Progenitor cell of endocrine pancreas (in vitro differentiated cells): ENCODE data around the gene GPR150. TPM values are rescaled to one million over a fixed set of nuclear protein-coding genes. Genes with fewer than 3 reads are reported as not detected.
A peak's percentile ranks its signal among the peaks of the same experiment; 100 is the strongest.

Experiments
- DNase-seq: peaks from one replicate; pipeline ENCODE4 v3.0.0; 2021; ENCODE audit warnings: low spot score; ENCODE audit not compliant: unreplicated experiment
- H3K27ac Mint-ChIP-seq: 2 replicates; pipeline ENCODE4 v1.8.0; 2021; ENCODE audit warnings: mild to moderate bottlenecking, moderate library complexity, mixed read lengths
- H3K27me3 Mint-ChIP-seq: 2 replicates; pipeline ENCODE4 v1.8.0; 2021; ENCODE audit warnings: mixed read lengths
- H3K36me3 Mint-ChIP-seq: 2 replicates; pipeline ENCODE4 v1.8.0; 2022; ENCODE audit warnings: mixed read lengths; ENCODE audit not compliant: insufficient read depth
- H3K4me1 Mint-ChIP-seq: 2 replicates; pipeline ENCODE4 v1.8.0; 2021; ENCODE audit warnings: low read depth, mixed read lengths
- H3K4me3 Mint-ChIP-seq: 2 replicates; pipeline ENCODE4 v1.8.0; 2021; ENCODE audit warnings: low read depth, mild to moderate bottlenecking, moderate library complexity, mixed read lengths
- H3K9me3 Mint-ChIP-seq: 2 replicates; pipeline ENCODE4 v1.8.0; 2021; ENCODE audit warnings: low read depth, mixed read lengths
- total RNA-seq: library from RNA; stranded (reverse); gene quantifications from 2 replicates; pipeline ENCODE4 v1.2.1, GENCODE V29; 2021
- TF ChIP-seq, protein P1 (sequence below): fragments of 200-600 bp; sonication (generic); IDR thresholded peaks from one replicate; pipeline ENCODE4 v1.5.0; 2021; ENCODE audit warnings: antibody characterized with exemption, mild to moderate bottlenecking; ENCODE audit not compliant: unreplicated experiment

The GPR150 gene
- total RNA-seq, 1 donor from 2014 or later: not detected

DNA sequence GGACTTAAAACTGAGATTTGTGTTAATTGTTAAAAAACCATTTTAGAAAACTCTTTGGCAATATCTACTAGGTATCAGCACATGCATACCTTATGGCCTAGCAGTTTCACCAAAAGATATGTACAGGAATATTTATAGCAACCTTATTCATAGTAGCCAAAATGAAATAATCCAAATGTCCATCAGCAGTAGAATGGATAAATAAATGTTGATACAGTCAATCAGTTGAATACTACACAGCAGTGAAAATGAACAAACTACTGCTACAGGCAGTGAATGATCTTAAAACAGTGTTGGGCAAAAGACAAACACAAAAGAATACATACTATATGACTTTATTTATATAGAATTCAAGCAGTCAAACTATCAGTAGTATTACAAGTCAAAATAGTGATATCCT is 43.1 kb downstream of the GPR150 start:
- TF ChIP-seq, protein P1, sequence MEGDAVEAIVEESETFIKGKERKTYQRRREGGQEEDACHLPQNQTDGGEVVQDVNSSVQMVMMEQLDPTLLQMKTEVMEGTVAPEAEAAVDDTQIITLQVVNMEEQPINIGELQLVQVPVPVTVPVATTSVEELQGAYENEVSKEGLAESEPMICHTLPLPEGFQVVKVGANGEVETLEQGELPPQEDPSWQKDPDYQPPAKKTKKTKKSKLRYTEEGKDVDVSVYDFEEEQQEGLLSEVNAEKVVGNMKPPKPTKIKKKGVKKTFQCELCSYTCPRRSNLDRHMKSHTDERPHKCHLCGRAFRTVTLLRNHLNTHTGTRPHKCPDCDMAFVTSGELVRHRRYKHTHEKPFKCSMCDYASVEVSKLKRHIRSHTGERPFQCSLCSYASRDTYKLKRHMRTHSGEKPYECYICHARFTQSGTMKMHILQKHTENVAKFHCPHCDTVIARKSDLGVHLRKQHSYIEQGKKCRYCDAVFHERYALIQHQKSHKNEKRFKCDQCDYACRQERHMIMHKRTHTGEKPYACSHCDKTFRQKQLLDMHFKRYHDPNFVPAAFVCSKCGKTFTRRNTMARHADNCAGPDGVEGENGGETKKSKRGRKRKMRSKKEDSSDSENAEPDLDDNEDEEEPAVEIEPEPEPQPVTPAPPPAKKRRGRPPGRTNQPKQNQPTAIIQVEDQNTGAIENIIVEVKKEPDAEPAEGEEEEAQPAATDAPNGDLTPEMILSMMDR: no peak

DNA sequence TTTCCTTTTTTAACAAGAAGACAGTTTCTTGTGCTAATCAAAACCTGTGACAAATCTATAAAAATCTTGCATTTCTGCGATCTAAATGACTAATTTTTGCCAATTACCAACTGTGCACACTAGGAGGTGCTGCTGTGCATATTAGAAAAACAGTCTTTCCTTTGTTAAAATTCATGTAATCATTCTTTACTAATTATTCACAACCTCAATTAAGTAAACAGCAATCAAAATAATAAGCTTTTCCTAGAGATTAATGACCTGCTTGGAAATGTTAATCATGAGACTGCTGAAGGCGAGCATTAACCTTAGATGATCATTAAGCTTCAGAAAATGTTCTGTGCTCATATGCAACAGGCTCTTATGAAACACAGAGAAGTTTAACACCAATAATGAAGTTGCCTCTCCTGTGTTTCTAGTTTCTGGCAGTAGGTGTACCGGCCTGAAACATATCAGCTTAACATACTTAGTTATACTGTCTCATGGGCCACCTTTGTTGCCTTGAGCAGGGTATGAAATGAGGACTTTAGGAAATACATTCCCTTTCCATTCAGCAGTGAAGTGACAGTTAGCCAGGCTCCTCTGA is 44.4 kb downstream of the GPR150 start:
- no peaks in the 10 kb centered on the region for H3K36me3 Mint-ChIP-seq
- TF ChIP-seq, protein P1: peak; percentile 92
- no peaks in the 10 kb centered on the region for H3K9me3 Mint-ChIP-seq
- H3K4me1 Mint-ChIP-seq: peaks cover 5% of the 10 kb centered on the region
- H3K4me3 Mint-ChIP-seq: no peak overlapping the region
- no peaks in the 10 kb centered on the region for H3K27me3 Mint-ChIP-seq
- no peak overlapping the region for H3K27ac Mint-ChIP-seq
- DNase-seq: no peak

More for the DNA sequence above, 43.1 kb downstream of the GPR150 start:
- peaks cover 5% of the 10 kb centered on the region for H3K4me1 Mint-ChIP-seq
- H3K4me3 Mint-ChIP-seq: no peak overlapping the region
- no peak overlapping the region for H3K27ac Mint-ChIP-seq
- no peak for DNase-seq
- H3K36me3 Mint-ChIP-seq: no peaks in the 10 kb centered on the region
- no peaks in the 10 kb centered on the region for H3K27me3 Mint-ChIP-seq
- no peaks in the 10 kb centered on the region for H3K9me3 Mint-ChIP-seq

DNA sequence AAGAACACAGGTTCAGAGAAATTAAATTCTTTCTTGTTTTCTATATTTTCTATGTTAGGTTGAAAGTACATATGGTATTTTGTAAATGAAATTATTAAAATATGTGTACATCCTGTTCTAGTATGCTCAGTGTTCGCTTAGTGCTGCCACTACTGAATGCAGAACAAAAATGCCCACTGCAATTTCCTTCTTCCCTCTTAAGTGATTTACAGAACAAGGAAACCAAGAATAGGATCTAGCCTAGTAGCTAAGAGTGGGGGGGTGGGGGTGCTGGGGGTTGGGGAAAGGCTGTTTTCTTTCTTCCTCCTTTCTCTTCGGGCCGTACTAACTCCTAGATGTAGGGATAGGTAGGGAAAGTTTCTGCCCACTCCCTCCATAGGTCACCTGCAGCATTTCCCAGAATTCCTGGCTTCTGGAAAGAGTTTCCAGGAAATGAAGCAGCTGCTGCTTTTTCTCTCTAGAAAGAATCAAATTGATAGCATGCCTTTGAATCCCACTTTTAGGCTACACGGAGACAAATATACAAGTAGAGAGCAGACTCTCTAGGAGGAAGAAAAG is 47.3 kb downstream of the GPR150 start:
- TF ChIP-seq, protein P1: no peak
- Mint-ChIP-seq H3K27ac (no peak overlapping the region), H3K9me3 (no peaks in the 10 kb centered on the region), H3K36me3 (no peaks in the 10 kb centered on the region), H3K4me1 (peaks cover 5% of the 10 kb centered on the region), H3K4me3 (no peak overlapping the region), H3K27me3 (no peaks in the 10 kb centered on the region)
- DNase-seq: no peak

DNA sequence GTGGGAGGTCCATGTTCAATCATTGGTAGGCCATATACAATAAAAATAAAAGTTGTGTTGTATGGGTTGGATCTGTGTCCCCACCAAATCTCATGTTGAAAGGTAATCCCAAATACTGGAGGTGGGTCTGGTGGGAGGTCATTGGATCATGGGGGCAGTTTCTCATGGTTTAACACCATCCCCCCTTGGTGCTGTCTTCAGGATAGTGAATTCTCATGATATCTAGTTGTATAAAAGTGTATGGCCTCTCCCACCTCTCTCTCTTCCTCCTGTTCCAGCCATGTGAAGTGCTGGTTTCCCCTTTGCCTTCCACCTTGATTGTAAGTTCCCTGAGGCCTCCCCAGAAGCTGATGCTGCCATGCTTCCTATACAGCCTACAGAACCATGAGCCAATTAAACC is 47.8 kb downstream of the GPR150 start:
- Mint-ChIP-seq H3K27me3 (no peaks in the 10 kb centered on the region), H3K9me3 (no peaks in the 10 kb centered on the region), H3K27ac (no peak overlapping the region), H3K36me3 (no peaks in the 10 kb centered on the region), H3K4me3 (no peak overlapping the region), H3K4me1 (peaks cover 8% of the 10 kb centered on the region)
- TF ChIP-seq, protein P1: no peak
- DNase-seq: no peak

DNA sequence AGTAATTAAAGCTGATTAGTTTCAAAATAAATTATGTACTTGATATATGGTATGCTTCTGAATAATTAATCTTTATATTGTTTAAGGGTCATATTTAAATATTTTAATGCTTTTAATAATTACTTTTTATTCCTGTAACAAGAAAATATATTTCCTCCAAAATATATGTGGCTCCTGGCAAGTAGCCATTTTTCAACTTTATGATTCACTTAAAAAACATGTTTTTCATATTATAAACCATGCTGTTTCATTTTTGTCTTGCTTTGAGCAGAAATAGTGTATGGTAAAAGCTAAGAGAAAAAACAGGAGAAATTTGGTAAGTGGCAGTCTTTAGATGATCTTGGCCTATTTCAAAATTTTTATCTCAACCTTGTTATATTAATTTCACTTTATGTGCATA is 48.3 kb downstream of the GPR150 start:
- no peaks in the 10 kb centered on the region for H3K9me3 Mint-ChIP-seq
- TF ChIP-seq, protein P1: no peak
- no peak overlapping the region for H3K4me3 Mint-ChIP-seq
- H3K36me3 Mint-ChIP-seq: no peaks in the 10 kb centered on the region
- H3K27ac Mint-ChIP-seq: no peak overlapping the region
- DNase-seq: no peak
- H3K4me1 Mint-ChIP-seq: peaks cover 12% of the 10 kb centered on the region
- no peaks in the 10 kb centered on the region for H3K27me3 Mint-ChIP-seq
